GM21528 (cell line): Measurements from ENCODE around the gene NELL1.

ENCODE experiments used
- ATAC-seq: cut with Tn5 transposase; IDR thresholded peaks from one replicate; pipeline ENCODE4 v1.9.1; 2021; ENCODE audit warnings: mild to moderate bottlenecking, moderate library complexity; ENCODE audit not compliant: unreplicated experiment, low FRiP score

The NELL1 gene

GRCh38 chr11:20864628-20865027 lies 195.2 kb downstream of the NELL1 start:
- no peak for ATAC-seq

- no peak for ATAC-seq
Measured at GRCh38 chr11:20865161-20865560, 195.8 kb downstream of the NELL1 start.

DNA sequence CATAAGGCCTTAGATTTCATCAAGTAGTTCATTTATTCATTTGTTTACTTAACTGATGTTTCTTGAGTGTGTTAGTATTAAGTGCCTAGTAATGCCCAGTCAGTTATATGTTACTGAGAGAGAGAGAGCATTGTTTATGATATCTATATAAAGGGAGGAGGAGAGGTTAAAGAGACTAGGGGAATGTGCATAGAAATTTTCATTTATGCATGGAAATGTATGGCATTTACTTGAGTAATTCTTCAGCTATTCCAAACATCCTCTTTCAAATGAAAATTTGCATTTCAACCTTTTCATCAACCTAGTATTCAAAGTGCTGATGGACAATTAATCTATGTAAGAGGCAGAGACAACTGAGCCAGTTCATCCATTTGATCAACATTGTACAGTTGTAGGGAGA lies 199.7 kb downstream of the NELL1 start:
- ATAC-seq: no peak

DNA sequence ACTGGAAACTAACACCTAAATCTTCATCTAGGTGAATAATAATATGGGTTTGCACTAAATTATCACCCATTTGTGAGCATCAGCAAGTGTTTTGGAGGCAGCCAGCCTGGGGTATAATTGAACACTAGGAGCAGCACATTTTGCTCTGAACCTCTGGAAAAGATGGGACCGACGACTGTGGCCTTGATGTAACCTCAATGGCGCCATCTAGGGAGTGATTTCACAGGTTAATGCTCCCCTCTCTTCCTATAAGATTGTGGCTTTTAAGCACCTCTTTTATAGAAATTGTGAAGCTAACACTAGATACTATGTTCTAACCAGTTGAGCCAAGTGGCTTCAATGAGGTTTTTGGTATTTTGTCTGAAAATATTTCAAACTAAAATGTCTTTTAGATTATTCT lies 203.7 kb downstream of the NELL1 start:
- no peak for ATAC-seq

- no peak for ATAC-seq
Measured at GRCh38 chr11:20874358-20874757, 205.0 kb downstream of the NELL1 start.

DNA sequence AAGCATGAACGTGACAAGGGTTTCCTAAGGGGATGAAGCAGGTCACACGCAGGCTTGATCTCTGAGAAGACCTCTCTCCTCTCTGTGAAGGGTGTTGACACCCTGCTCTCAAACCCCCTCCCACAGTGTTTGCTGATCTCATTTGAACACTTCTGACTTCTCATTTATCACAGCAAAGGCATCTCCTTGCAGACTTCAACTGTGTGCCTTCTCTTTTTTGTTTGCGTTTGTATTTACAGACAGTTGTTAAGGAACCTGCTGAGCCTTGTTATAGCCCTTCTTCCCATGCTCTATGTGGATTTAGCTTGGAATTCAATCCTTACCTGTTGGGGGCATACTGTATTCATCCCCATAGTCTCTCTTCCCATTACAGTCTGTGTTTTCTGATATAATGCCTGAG lies 206.5 kb downstream of the NELL1 start:
- no peak for ATAC-seq

DNA sequence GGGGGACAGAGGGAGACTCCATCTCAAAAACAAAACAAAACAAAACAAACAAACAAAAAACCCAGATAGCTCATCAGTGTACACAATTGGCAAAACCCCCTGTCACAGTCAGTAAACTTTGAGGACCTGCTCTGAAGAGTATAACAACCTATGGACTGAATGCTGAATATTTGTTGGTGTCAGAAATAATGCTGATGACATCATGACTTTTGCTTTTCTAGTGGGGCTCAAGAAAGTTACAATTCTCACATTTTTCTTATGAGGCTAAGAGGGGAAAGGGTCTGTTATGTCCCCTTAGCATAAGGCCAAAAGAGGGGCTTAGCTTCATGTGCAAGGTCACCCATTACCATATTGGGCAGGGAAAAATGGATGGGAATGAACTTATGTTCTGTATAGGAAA lies 207.4 kb downstream of the NELL1 start:
- no peak for ATAC-seq

- no peak for ATAC-seq
Measured at GRCh38 chr11:20880094-20880493, 210.7 kb downstream of the NELL1 start.

- no peak for ATAC-seq
Measured at GRCh38 chr11:20881328-20882079, 212.1 kb downstream of the NELL1 start.

- no peak for ATAC-seq
Measured at GRCh38 chr11:20887137-20887536, 217.8 kb downstream of the NELL1 start.

GRCh38 chr11:20894296-20894695 lies 224.9 kb downstream of the NELL1 start:
- no peak for ATAC-seq

DNA sequence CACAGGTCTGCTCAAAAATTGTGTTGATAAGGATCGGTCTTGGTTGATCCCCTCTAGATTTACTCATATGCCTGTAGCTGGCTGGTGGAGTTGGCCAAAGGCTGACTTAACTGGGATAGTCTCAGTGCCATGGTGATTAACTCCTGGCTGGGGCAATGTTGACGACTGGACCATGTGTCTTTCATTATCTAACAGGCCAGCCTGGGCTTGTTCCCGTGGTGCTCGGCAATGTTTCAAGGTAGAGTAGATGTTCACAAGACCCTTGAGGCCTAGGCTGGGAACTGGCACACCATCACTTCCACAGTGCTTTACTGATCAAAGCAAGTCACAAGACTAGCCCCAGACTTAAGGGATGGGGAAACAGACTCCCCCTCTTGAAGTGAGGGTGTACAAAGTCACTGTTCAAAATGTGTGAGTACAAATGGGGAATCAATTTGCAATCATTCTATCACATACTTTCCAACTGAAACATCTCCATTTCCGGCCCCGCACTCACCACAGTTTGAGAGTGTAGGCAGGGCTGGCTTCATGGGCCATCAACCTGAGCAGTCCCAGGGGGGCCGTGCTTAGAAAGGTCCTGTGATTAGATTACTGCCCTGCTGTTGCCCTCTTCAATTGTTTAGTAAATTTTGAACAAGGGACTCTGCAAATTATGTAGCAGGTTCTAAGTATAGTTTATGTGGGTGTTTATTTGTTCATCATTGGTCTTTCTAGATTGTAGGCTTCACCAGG lies 240.8 kb downstream of the NELL1 start:
- ATAC-seq: no peak

GRCh38 chr11:20910733-20911132 lies 241.3 kb downstream of the NELL1 start:
- no peak for ATAC-seq

DNA sequence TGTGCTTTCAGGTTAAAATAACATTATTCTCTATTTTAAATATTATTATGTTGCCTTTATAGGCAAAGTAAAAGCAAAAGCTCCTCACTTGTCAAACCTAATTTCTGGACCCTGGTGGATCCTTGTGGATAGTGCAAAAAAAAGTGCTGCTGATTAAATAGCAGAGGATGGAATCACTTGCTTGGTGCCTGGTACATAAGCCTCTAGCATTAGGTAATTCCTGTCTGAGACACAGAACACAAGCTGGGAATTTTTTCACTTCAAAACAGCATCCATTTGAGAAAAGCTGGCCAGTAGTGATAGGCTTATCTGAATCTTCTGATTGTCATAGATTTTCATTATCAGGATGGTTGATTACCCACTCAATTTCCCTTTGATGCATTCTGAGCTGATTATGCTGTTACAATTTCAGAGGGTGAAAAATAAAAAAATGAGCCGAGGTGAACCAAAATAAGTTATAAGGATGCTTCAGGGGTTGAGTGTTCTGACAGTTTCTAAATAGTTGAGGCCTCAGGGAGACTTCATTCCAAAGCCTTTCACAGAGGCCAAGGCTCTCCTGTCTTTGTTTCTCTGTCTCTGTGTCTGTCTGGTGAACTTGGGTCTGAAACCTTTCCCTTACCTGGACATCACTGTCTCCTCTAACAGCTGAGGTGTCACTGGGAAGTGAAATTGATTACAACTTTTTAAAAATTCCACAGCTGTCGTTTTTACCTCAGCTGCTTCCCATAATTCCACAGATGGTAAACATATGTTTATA lies 242.9 kb downstream of the NELL1 start:
- ATAC-seq: no peak

GRCh38 chr11:20912922-20913512 lies 243.6 kb downstream of the NELL1 start:
- no peak for ATAC-seq

DNA sequence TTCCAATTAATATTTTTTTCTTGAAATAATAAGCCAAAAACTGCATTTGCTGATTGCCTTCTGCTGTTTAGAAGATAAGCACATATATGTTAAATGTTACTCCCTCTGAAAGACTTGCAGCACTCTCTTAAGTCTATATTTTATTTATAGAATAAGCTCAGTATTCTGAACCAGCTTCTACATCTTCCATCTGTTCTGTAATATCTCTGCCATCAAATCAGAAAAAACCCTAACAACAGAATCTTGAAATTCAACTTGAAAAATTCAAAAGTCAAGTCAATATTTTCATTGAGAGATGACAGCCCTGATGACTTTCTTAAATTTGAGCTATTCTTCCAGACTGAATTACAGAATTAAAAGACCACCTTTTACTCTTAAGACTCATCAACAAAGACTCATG lies 247.9 kb downstream of the NELL1 start:
- no peak for ATAC-seq

DNA sequence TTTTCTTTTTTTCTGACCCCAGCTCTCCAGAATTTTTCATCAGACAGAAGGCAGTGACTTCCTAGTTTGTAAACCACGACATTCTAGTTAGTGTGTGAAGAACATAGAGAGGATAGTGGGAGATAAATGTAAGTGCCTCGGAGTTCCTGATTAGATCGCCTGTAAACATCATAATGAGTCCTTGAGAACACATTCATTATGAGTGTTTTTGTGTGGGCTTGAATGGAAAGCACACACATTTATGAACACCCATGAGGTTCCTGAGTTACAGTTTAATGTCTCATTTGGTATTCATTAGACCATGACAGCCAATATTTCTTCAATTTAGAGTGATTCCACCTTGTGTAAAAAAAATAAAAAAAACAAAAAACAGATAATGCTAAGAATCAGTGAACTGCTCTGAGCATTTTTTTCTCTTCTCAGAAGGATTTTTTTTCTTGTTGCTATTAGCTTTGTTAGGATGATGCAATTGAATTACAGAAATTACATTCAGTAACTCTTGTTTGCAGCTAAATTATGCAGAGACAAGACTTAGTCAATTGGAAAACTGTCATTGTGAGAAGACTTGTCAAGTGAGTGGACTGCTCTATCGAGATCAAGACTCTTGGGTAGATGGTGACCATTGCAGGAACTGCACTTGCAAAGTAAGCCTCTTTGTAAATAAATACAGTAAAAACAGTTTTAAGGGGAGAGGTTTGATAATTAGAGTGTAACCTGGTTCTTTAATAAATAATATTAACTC lies 257.6 kb downstream of the NELL1 start:
- no peak for ATAC-seq

DNA sequence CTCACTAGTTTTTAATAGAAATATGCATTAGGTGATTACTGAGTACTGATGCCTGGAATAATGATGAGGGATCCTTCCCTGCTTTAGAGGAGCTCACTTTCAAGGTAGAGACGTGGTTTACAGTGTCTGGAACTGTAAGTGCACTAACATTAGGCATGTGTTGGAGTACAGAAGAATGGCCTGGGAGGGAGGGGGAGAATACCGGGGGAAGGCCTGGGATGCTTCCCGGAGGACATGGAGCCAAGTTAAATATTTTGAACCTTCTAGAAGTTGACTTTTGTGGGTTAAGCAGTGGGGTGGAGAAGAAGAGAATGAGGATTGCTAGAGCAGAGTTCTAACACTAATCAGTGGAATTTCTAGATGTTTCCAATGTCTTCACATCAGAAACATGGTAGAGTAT lies 261.6 kb downstream of the NELL1 start:
- no peak for ATAC-seq

GRCh38 chr11:20933086-20933485 lies 263.7 kb downstream of the NELL1 start:
- no peak for ATAC-seq

GRCh38 chr11:20933958-20934357 lies 264.6 kb downstream of the NELL1 start:
- no peak for ATAC-seq
